Kidney (tissue), 14 donors: ENCODE results near the gene CPLX3. TPM values are rescaled to one million over a fixed set of nuclear protein-coding genes. Genes with fewer than 3 reads are reported as not detected.

ENCODE experiments used
- DNase-seq, 5 donors: peaks; one replicate each; pipeline ENCODE4 v3.0.0-alpha.2; 2013 to 2020
- FAIRE-seq: peaks from 2 replicates; lab custom pipeline; 2012; peaks lifted over from hg19 to GRCh38; lab: Jason Lieb, UNC
- H3K27ac ChIP-seq, 2 donors: one replicate each; pipeline ENCODE4 v1.7.0; 2013; ENCODE audit warnings: low read depth in 2 of 2, low read length in 2 of 2, inconsistent platforms in 1 of 2
- H3K27me3 ChIP-seq: one replicate; pipeline ENCODE4 v1.7.1; 2013; ENCODE audit warnings: low read length, inconsistent platforms; ENCODE audit not compliant: control insufficient read depth, insufficient read depth
- H3K36me3 ChIP-seq, 3 donors: one replicate each; pipeline versions ENCODE4 v1.7.0 to v1.7.1; 2013; ENCODE audit warnings: low read length in 3 of 3, control low read depth in 1 of 3, inconsistent platforms in 1 of 3; ENCODE audit not compliant: insufficient read depth in 3 of 3, control insufficient read depth in 2 of 3
- H3K4me1 ChIP-seq, 3 donors: one replicate each; pipeline versions ENCODE4 v1.7.0 to v1.7.1; 2013; ENCODE audit warnings: low read length in 3 of 3, inconsistent platforms in 1 of 3, low read depth in 1 of 3; ENCODE audit not compliant: control insufficient read depth in 2 of 3, insufficient read depth in 2 of 3
- H3K4me3 ChIP-seq, 3 donors: one replicate each; pipeline versions ENCODE4 v1.7.0 to v1.8.1; 2013; ENCODE audit warnings: low read length in 3 of 3, control low read depth in 1 of 3, inconsistent platforms in 1 of 3
- H3K9ac ChIP-seq, 3 donors: one replicate each; pipeline versions ENCODE4 v1.7.0 to v1.7.1; 2013; ENCODE audit warnings: low read length in 3 of 3, control low read depth in 1 of 3, inconsistent platforms in 1 of 3
- H3K9me3 ChIP-seq, 3 donors: one replicate each; pipeline versions ENCODE4 v1.7.0 to v1.7.1; 2013; ENCODE audit warnings: low read length in 3 of 3, control low read depth in 1 of 3, inconsistent platforms in 1 of 3; ENCODE audit not compliant: control insufficient read depth in 2 of 3, insufficient read depth in 1 of 3
- CTCF ChIP-seq: IDR thresholded peaks from 3 replicates; pipeline ENCODE4 v1.5.1; 2012; ENCODE audit warnings: mild to moderate bottlenecking, moderate library complexity, borderline replicate concordance; ENCODE audit not compliant: insufficient read depth; ENCODE audit errors: extremely low read depth
- intact Hi-C: fragments of 100-400 bp; cut with DNase I; formaldehyde crosslinking; loops from one replicate; pipeline ENCODE4 v1.11.1; 2022
- polyA plus RNA-seq: library from polyadenylated mRNA; stranded (reverse); fragments of 350-450 nt; fragmentation: Illumina TruSeq; extraction: RNeasy Lipid Tissue Mini Kit (QIAGEN cat#74804); gene quantifications from one replicate; pipeline ENCODE4 v1.2.3, GENCODE V29; 2014; ENCODE audit warnings: low read depth, low replicate concordance; ENCODE audit not compliant: insufficient read depth
- total RNA-seq: library from RNA; stranded (reverse); fragmentation: NEBNext Ultra II Directional; extraction: Animal tissue kit (Norgen Biotek cat#: 25700); gene quantifications from one replicate; pipeline ENCODE4 v1.2.1, GENCODE V29; 2021
- donor health status: control.
- donor health status: control.
- donor health status: control.
- donor health status: control.
- donor health status: control.
- donor health status: DM: yes; HTN: yes; CAD: no.
- donor health status: Normal renal cell carcinoma (clear cell type).

CPLX3 gene
- total and polyA plus RNA-seq, 2 donors from 2014 or later = not detected

GRCh38 chr15:74778599-74778970 lies 47.8 kb upstream of the CPLX3 start:
- Histone ChIP-seq H3K36me3 (no peaks in the 10 kb centered on the region), H3K4me1 (peaks cover 0 to 29% (median 16%) of the 10 kb centered on the region in 3 donors), H3K9me3 (no peaks in the 10 kb centered on the region), H3K4me3 (no peak overlapping the region), H3K27me3 (no peaks in the 10 kb centered on the region), H3K27ac (no peak overlapping the region), H3K9ac (no peak overlapping the region)
- no peak for TF ChIP-seq CTCF
- DNase-seq (no peak), FAIRE-seq (no peak)
- intact Hi-C loops = no loop called here

- no peak for FAIRE-seq
These were observed 47.2 kb upstream of the CPLX3 start for GRCh38 chr15:74779162-74779648.

GRCh38 chr15:74780523-74781430 lies 45.6 kb upstream of the CPLX3 start:
- DNase-seq = no peak
- H3K4me1 ChIP-seq = peaks cover 0 to 38% (median 25%) of the 10 kb centered on the region in 3 donors
- H3K4me3 ChIP-seq = peak overlapping the region in 2 of 3 donors; percentile 47 to 52
- no peaks in the 10 kb centered on the region for H3K36me3 ChIP-seq
- H3K27me3 ChIP-seq = no peaks in the 10 kb centered on the region
- no peak for TF ChIP-seq CTCF
- no peak for FAIRE-seq
- intact Hi-C loops = no loop called here
- no peak overlapping the region for H3K27ac ChIP-seq
- no peak overlapping the region for H3K9ac ChIP-seq
- H3K9me3 ChIP-seq = no peaks in the 10 kb centered on the region

More at GRCh38 chr15:74779162-74779648, 47.2 kb upstream of the CPLX3 start:
- Histone ChIP-seq H3K9ac (no peak overlapping the region), H3K4me1 (peaks cover 0 to 33% (median 21%) of the 10 kb centered on the region in 3 donors), H3K9me3 (no peaks in the 10 kb centered on the region), H3K27ac (no peak overlapping the region), H3K4me3 (no peak overlapping the region), H3K36me3 (no peaks in the 10 kb centered on the region), H3K27me3 (no peaks in the 10 kb centered on the region)
- intact Hi-C loops = no loop called here
- no peak for DNase-seq
- no peak for TF ChIP-seq CTCF
